ENCODE measurements around the gene CACNB2.

DNA sequence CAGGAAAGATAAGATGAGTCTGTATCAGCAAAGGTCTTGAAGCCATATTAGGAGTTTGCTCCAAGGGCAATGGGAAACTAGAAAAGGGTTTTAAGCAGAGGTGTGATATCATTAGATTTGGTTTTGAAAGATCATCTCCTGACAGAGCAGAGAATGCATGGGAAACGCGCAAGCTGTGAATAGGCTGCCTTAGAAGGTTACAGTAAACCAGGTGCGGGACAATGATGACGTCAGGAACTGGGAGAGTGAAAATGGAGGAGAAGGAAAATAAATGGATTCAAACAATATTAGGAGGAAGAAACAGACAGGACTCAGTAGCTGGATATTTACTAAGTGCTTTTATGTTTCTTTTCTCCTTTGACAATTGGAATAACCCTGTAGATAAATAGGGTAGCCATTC is 50.6 kb downstream of the CACNB2 start:
- TF ChIP-seq, protein P1, sequence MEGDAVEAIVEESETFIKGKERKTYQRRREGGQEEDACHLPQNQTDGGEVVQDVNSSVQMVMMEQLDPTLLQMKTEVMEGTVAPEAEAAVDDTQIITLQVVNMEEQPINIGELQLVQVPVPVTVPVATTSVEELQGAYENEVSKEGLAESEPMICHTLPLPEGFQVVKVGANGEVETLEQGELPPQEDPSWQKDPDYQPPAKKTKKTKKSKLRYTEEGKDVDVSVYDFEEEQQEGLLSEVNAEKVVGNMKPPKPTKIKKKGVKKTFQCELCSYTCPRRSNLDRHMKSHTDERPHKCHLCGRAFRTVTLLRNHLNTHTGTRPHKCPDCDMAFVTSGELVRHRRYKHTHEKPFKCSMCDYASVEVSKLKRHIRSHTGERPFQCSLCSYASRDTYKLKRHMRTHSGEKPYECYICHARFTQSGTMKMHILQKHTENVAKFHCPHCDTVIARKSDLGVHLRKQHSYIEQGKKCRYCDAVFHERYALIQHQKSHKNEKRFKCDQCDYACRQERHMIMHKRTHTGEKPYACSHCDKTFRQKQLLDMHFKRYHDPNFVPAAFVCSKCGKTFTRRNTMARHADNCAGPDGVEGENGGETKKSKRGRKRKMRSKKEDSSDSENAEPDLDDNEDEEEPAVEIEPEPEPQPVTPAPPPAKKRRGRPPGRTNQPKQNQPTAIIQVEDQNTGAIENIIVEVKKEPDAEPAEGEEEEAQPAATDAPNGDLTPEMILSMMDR (IDR thresholded peaks at IDR 0.05): no peak
- no peak for TF ChIP-seq POLR2A (IDR thresholded peaks at IDR 0.05)
